ENCODE results near the gene FOXK2.

FOXK2 gene

DNA sequence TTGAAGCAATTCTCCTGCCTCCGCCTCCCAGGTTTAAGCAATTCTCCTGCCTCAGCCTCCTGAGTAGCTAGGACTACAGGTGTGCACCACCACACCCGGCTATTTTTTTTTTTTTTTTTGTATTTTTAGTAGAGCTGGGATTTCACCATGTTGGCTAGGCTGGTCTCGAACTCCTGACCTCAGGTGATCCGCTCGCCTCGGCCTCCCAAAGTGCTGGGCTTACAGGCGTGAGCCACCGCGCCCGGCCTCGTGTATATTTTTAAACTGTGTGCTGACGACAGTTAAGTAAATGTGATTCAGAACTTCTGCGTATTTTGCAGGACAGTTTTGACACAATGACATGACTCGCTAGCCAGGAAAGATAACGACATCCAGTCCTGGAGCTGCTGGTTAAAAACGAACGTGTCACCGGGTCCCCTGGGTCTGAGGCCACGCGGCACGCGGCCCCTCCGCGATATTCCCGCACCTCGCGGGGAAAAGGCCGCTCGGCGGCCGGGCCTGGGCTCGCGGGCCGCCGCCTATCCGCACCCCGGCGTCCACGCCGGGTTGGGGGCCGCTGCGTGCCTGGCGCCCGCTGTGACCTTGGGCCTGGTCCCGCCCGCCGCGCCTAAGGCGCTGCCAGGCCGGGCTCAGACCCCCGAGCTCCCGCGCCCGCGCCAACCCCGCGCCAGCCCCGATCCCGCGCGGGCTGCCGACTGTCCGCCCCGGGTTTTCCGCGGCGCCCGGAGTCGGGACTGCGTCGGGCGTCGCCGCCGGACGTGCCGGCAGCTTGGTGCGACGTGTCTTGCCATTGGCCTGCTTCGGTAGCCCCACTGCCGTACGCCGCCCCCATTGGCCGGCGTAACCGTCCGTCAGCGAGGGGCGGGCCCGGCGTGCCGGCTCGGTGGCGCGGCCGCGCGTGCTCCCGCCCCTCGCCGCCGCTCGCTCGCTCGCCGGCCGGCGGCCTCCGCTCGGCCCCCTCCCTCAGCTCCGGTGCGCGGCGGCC lies at the start of gene FOXK2:
Gene FOXK2 (plus strand): TSS at position 907 of the 985 bp plus-strand sequence. CDS start 157 bp downstream, outside the sequence.
- peak; percentile 90 to 94 for DNase-seq

DNA sequence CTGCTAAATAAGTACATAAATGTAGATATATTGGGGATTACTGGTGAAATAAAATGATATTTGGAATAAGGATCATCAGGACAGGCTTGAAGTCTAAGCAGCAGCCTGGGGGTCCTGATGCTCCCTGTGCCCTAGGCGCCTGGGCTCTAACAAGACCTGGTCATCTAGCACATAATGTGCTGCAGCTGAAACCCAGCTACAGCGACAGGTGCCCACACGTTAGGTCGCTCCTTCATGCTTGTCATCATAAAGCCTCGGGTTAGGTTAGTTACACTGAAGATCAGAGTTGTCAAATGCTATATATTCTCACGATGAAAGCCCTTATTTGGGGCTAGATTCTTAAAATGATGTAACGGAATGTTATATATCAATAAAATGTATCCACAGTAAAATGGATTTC lies 49.5 kb upstream of the FOXK2 start:
- DNase-seq = no peak

GRCh38 chr17:82474223-82475010 lies 45.1 kb upstream of the FOXK2 start:
- no peak for DNase-seq

DNA sequence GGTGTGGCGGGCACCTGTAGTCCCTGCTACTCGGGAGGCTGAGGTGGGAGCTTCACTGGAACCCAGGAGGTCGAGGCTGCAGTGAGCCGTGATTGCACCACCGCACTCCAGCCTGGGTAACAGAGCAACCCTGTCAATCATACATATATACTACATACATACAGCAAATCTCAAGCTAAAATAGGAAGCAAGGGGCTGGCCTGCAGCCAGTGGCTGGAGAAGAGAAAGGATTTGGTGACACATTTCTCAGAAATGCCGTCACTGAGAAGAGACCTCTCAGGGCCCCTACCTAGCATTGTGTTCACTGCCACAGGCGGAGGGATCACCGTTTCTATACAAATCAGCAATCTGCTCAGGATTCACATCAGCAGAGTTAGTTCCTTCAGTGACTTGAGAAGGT lies 44.1 kb upstream of the FOXK2 start:
- no peak for DNase-seq

DNA sequence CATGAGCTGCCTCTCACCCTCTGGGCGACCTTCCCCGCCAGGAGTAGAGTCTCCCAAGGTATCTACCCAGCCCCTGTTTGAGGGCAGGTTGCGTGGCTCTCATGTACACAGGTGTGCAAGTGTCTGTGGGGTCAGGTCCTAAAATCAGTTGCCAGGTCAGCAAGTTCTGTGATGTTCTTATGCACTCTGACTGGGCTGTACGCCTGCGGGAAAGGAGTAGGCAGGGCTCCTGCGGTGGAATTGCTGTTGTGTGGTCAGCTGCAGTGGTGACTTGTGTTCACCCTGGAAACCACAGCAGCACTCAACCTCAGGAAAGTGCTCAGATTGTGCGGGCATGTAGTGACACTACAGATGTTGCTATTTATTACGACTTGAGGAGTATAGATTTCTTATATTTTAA lies 41.6 kb upstream of the FOXK2 start:
- DNase-seq = no peak

- no peak for DNase-seq
Observed at GRCh38 chr17:82479602-82480001, 39.9 kb upstream of the FOXK2 start.

DNA sequence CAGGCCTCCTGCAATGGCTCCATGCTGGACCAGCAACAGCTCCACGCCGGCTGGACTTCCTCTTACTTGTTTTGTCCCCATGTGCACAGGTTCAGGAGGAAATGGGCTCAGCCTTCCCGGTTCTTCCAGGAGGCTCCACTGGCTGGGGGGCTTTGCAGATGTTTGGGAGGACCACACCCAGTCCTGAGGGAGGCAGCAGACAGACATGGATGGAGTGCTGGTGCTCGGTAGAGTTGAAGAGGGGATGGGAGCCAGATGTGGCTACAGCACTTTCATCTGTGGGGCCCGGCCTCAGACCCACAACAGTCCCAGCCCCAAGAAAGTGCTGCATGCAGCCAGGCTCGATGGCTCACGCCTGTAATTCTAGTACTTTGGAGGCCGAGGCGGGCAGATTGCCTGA lies 39.2 kb upstream of the FOXK2 start:
- no peak for DNase-seq

GRCh38 chr17:82483204-82483660 lies 36.3 kb upstream of the FOXK2 start:
- DNase-seq = no peak

DNA sequence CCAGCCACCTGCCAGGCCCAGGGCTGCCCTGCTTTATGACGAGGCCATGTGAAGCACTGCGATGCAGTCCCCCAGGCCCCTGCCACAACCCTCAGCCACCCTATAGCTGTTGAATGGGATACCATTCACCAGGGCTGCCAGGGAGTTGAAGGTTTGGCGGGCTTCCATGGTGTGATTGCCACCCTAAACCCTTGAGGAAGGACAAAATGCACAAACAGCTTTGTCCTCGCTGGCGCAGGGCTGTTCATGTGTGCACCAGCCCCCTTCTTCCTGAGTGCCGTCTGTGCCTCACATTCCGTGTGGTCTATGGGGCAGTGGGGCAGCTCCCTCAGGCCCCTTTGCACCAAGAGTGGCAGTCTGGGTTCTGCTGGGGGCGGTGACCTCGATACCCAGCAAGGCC lies 35.7 kb upstream of the FOXK2 start:
- no peak for DNase-seq

- DNase-seq = no peak
Observed at GRCh38 chr17:82486231-82487094, 33.1 kb upstream of the FOXK2 start.

GRCh38 chr17:82487910-82488309 lies 31.6 kb upstream of the FOXK2 start:
- DNase-seq = no peak

DNA sequence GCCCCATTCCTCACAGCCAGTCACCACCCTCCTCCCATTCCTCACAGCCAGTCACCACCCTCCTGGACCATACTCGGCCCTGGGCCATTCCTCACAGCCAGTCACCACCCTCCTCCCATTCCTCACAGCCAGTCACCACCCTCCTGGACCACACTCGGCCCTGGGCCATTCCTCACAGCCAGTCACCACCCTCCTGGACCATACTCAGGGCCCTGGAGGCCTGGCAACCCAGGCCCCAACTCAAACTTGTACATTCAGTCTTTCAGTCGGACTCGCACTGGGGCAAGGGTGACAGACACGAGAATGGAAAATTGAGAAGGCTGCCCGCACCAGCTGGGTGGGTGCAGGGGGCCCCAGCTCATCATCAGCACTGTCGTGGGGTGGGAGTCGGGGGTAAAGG lies 30.4 kb upstream of the FOXK2 start:
- DNase-seq = no peak

GRCh38 chr17:82489851-82490511 lies 29.6 kb upstream of the FOXK2 start:
- DNase-seq = no peak

GRCh38 chr17:82490512-82491195 lies 28.9 kb upstream of the FOXK2 start:
- no peak for DNase-seq

- DNase-seq = no peak
Observed at GRCh38 chr17:82491196-82491530, 28.4 kb upstream of the FOXK2 start.

DNA sequence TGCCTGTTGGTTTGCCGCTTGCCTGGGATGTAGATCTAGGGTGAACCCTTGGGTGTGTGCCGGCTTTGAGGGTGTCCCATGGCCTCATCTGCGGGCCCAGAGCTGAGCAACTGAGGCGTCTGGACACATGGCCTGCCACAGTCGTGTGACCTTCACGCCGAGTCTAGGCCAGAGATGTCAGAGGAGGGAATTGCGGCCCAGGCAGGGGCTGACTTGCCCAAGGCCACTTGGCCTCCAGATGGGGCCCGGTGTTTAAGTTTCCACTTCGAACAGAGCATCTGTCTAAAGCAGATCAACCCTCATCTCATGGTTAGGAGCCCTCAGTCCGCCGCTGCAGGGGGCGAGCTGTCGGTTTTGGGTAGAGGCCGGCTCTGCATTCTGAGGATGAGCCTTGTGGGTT lies 28.0 kb upstream of the FOXK2 start:
- no peak for DNase-seq

DNA sequence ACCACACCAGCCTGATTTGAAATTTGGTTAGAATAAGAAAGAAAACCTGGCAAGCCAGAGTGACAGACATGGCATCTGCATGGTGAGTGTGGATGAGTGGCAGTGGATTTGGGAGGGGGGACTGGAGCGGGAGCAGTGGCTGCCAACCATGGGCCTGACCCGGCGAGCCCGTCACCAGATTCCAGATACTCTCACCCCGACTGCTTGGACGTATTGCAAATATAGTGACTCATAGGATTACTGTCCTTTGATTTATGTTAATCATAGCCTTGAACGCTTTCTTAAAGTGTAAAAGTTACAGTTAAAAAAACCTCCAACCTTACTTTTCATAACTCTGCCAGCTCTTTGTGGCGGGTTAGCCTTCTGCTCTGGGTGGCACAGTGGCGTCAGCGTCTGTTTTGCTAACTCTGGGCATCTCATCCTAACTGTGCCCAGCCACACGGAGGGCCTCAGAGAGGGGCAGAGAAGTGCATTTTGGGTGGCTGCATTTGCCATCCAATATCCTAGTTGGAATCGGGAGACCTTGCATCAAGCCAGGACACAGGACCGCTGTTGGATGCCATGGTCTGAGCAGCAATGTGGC lies 26.8 kb upstream of the FOXK2 start:
- no peak for DNase-seq

- no peak for DNase-seq
Observed at GRCh38 chr17:82493226-82493781, 26.2 kb upstream of the FOXK2 start.

DNA sequence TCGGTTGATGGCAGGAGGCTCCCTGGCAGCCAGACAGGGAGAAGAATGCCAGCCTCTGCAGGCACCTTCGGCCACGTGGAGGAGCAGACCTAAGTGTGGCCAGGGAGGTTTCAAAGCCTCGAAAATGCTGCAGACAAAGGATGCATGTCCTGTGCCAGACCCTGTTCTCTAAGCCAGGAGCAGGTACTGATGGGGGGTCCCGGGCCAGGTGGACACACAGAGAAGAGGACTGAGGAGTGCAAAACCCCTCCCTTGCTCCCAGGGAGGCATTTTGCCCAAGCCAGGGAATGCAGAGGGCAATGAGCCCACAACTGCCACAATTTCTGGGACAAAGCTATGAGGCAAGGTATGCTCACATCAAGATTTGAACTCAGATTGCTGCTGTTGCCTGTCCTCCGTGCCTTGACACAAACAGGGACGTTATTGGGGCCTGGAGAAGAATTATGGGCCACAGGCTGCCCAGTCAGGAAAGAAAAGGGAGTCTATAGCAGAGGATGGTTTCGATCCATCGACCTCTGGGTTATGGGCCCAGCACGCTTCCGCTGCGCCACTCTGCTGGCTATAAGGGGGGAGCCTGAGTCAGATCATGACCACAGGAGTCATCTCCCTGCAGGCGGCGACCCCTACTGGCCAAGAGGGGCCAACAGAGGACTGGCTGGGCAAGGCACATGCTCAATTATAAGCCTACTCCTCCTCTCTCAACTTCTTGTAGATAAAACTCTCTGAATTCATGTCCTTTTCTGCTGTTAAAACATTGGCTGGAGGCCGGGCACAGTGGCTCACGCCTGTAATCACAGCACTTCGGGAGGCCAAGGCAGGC lies 25.1 kb upstream of the FOXK2 start:
- peak; percentile 92 to 93 for DNase-seq
